Measurements from ENCODE around the gene KCND2. TPM values are rescaled to one million over a fixed set of nuclear protein-coding genes. Genes with fewer than 3 reads are reported as not detected.

KCND2 gene
- total RNA-seq, 1 experiment from 2014 or later: not detected

- TF ChIP-seq POLR2AphosphoS5 (IDR thresholded peaks at IDR 0.05; ENCODE audit: low read depth, low read length) (no peak), SIN3A (IDR thresholded peaks at IDR 0.05; ENCODE audit: borderline replicate concordance, insufficient read depth, low read depth, low read length) (no peak), REST (IDR thresholded peaks at IDR 0.05; ENCODE audit: insufficient read depth in 1 of 2, low read depth in 2 of 2, low read length in 1 of 2) (no peak), TCF7L2 (IDR thresholded peaks at IDR 0.05; ENCODE audit: low read depth, low read length) (no peak)
- TF ChIP-seq, protein P1, sequence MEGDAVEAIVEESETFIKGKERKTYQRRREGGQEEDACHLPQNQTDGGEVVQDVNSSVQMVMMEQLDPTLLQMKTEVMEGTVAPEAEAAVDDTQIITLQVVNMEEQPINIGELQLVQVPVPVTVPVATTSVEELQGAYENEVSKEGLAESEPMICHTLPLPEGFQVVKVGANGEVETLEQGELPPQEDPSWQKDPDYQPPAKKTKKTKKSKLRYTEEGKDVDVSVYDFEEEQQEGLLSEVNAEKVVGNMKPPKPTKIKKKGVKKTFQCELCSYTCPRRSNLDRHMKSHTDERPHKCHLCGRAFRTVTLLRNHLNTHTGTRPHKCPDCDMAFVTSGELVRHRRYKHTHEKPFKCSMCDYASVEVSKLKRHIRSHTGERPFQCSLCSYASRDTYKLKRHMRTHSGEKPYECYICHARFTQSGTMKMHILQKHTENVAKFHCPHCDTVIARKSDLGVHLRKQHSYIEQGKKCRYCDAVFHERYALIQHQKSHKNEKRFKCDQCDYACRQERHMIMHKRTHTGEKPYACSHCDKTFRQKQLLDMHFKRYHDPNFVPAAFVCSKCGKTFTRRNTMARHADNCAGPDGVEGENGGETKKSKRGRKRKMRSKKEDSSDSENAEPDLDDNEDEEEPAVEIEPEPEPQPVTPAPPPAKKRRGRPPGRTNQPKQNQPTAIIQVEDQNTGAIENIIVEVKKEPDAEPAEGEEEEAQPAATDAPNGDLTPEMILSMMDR (IDR thresholded peaks at IDR 0.05): no peak
- Histone ChIP-seq H3K4me1 (ENCODE audit: control insufficient read depth, insufficient read depth, low read length) (no peaks in the 10 kb centered on the region; the same call in 1 of the 2 replicates), H3K4me3 (ENCODE audit: low read depth in 2 of 2, low read length in 2 of 2) (no peak overlapping the region), H3K9me3 (ENCODE audit: control insufficient read depth, insufficient read depth, low read depth, low read length) (no peaks in the 10 kb centered on the region), H3K27ac (ENCODE audit: low read length) (no peak overlapping the region), H3K27me3 (ENCODE audit: control insufficient read depth, insufficient read depth, low read length) (no peaks in the 10 kb centered on the region), H3K36me3 (ENCODE audit: control insufficient read depth, insufficient read depth, low read length) (no peaks in the 10 kb centered on the region)
- ChIA-PET POLR2A (no interaction called here), CTCF (no interaction called here)
- no peak for ATAC-seq
- no peak for DNase-seq (ENCODE audit: low read depth, low spot score)
- intact Hi-C loops (cut with micrococcal nuclease; ENCODE audit: unreplicated experiment): loop anchor here (5.0 kb wide), 1 partner anchor 1003 kb away; no protein-coding TSS in a partner anchor
- in situ Hi-C loops (cut with HindIII; ENCODE audit: low pct_unique_long_range_greater_than_20kb, low sequenced_read_pairs): no loop called here
- BruUV-seq (replicated peaks): no TSS peak
These were observed 1.9 kb downstream of the KCND2 start for GRCh38 chr7:120274899-120275298.

DNA sequence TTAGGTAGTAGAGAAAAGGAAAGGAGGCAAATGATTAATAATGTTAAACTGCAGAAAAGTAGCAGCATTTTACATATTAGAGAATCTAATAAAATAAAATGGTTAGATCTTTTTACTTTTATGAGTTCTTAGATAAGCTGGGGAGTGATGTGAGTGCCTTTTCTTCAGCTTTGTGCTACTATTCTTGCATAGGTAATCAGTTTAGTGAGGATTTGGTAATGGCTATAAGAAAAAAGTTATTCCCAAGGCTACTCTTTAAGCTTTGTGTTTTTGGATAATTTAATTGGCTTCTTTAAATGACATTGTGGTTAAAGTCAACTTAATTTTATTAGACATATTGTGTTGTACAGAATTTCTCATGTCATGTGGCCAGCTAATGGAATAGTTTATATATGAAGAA is 3.7 kb downstream of the KCND2 start:
- ATAC-seq (no peak), DNase-seq (ENCODE audit: low read depth, low spot score) (no peak)
- no TSS peak for BruUV-seq (replicated peaks)
- ChIA-PET CTCF (no interaction called here), POLR2A (no interaction called here)
- H3K27ac ChIP-seq (ENCODE audit: low read length): no peak overlapping the region
- H3K36me3 ChIP-seq (ENCODE audit: control insufficient read depth, insufficient read depth, low read length): no peaks in the 10 kb centered on the region
- intact Hi-C loops (cut with micrococcal nuclease; ENCODE audit: unreplicated experiment): no loop called here
- no peaks in the 10 kb centered on the region; the same call in 1 of the 2 replicates for H3K4me1 ChIP-seq (ENCODE audit: control insufficient read depth, insufficient read depth, low read length)
- H3K9me3 ChIP-seq (ENCODE audit: control insufficient read depth, insufficient read depth, low read depth, low read length): no peaks in the 10 kb centered on the region
- no peaks in the 10 kb centered on the region for H3K27me3 ChIP-seq (ENCODE audit: control insufficient read depth, insufficient read depth, low read length)
- TF ChIP-seq SIN3A (IDR thresholded peaks at IDR 0.05; ENCODE audit: borderline replicate concordance, insufficient read depth, low read depth, low read length): no peak
- TF ChIP-seq POLR2AphosphoS5 (IDR thresholded peaks at IDR 0.05; ENCODE audit: low read depth, low read length): no peak
- no peak for TF ChIP-seq TCF7L2 (IDR thresholded peaks at IDR 0.05; ENCODE audit: low read depth, low read length)
- no peak for TF ChIP-seq REST (IDR thresholded peaks at IDR 0.05; ENCODE audit: insufficient read depth in 1 of 2, low read depth in 2 of 2, low read length in 1 of 2)
- TF ChIP-seq, protein P1 (IDR thresholded peaks at IDR 0.05): no peak
- in situ Hi-C loops (cut with HindIII; ENCODE audit: low pct_unique_long_range_greater_than_20kb, low sequenced_read_pairs): no loop called here
- H3K4me3 ChIP-seq (ENCODE audit: low read depth in 2 of 2, low read length in 2 of 2): no peak overlapping the region

Measured in Panc1 (cell line).